Measurements from ENCODE around the gene OSBPL9. TPM values are rescaled to one million over a fixed set of nuclear protein-coding genes. Genes with fewer than 3 reads are reported as not detected.

Gene OSBPL9
- total and polyA plus RNA-seq, 2 experiments from 2014 or later: 82.7 to 102 TPM

- no peak for ATAC-seq
- H2AFZ ChIP-seq: no peak overlapping the region
- no peak overlapping the region for H3K4me2 ChIP-seq
- no peaks in the 10 kb centered on the region for H3K36me3 Mint-ChIP-seq (ENCODE audit: low read depth)
- H3K9me2 ChIP-seq (ENCODE audit: insufficient read depth): no peaks in the 10 kb centered on the region
- H3K27me3 ChIP-seq (ENCODE audit: insufficient read depth): no peaks in the 10 kb centered on the region
- TF ChIP-seq CTCF (conservative IDR thresholded peaks at IDR 0.05; ENCODE audit: low read depth in 2 of 2) (no peak), NANOG (IDR thresholded peaks at IDR 0.05; ENCODE audit: borderline replicate concordance) (no peak), EZH2phosphoT487 (IDR thresholded peaks at IDR 0.05; ENCODE audit: unreplicated experiment) (no peak), ZNF462 (CRISPR knock-in tag; IDR thresholded peaks at IDR 0.05) (no peak), EZH2 (IDR thresholded peaks at IDR 0.05; ENCODE audit: low read depth, unreplicated experiment) (no peak), REST (IDR thresholded peaks at IDR 0.05; ENCODE audit: unreplicated experiment) (no peak), POLR2AphosphoS5 (IDR thresholded peaks at IDR 0.05; ENCODE audit: low read depth) (no peak), ZNF331 (CRISPR knock-in tag; IDR thresholded peaks at IDR 0.05; ENCODE audit: low read depth) (no peak), JUNB (IDR thresholded peaks at IDR 0.05; ENCODE audit: unreplicated experiment) (no peak), ETS1 (IDR thresholded peaks at IDR 0.05) (no peak), ZNF114 (CRISPR knock-in tag; IDR thresholded peaks at IDR 0.05) (no peak)
- H3K27ac Mint-ChIP-seq: no peak overlapping the region
- H3K27me3 Mint-ChIP-seq (ENCODE audit: insufficient read depth, low read depth, poor library complexity): no peaks in the 10 kb centered on the region
- peaks cover 11% of the 10 kb centered on the region for H3K4me1 Mint-ChIP-seq
- no peak overlapping the region for H3K4me3 Mint-ChIP-seq
- H3F3A ChIP-seq (replicated peaks; ENCODE audit: low read depth): no peaks in the 10 kb centered on the region
- no peak overlapping the region for H3K4me3 ChIP-seq
- no peak for DNase-seq (ENCODE audit: low spot score)
- no peaks in the 10 kb centered on the region for H3K79me2 ChIP-seq (replicated peaks; ENCODE audit: insufficient read depth)
- no peaks in the 10 kb centered on the region for H3K9me3 Mint-ChIP-seq
- peaks cover 3% of the 10 kb centered on the region; the same call in 1 of the 2 replicates for H4K20me1 ChIP-seq (replicated peaks; ENCODE audit: insufficient read depth)
- no peaks in the 10 kb centered on the region for H3K36me3 ChIP-seq (ENCODE audit: insufficient read depth)
- peaks cover 9% of the 10 kb centered on the region; the same call in 1 of the 2 replicates for H3K4me1 ChIP-seq (ENCODE audit: insufficient read depth)
- no peak overlapping the region for H3K27ac ChIP-seq (ENCODE audit: low read depth)
Observed at GRCh38 chr1:51691920-51692319, 75.0 kb downstream of the OSBPL9 start.
